Measurements from ENCODE around the gene TENM3.

- TF ChIP-seq, protein P1, sequence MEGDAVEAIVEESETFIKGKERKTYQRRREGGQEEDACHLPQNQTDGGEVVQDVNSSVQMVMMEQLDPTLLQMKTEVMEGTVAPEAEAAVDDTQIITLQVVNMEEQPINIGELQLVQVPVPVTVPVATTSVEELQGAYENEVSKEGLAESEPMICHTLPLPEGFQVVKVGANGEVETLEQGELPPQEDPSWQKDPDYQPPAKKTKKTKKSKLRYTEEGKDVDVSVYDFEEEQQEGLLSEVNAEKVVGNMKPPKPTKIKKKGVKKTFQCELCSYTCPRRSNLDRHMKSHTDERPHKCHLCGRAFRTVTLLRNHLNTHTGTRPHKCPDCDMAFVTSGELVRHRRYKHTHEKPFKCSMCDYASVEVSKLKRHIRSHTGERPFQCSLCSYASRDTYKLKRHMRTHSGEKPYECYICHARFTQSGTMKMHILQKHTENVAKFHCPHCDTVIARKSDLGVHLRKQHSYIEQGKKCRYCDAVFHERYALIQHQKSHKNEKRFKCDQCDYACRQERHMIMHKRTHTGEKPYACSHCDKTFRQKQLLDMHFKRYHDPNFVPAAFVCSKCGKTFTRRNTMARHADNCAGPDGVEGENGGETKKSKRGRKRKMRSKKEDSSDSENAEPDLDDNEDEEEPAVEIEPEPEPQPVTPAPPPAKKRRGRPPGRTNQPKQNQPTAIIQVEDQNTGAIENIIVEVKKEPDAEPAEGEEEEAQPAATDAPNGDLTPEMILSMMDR (conservative IDR thresholded peaks at IDR 0.05) = no peak
- TF ChIP-seq ZFX (IDR thresholded peaks at IDR 0.05) = no peak
These were observed 559.4 kb downstream of the TENM3 start for GRCh38 chr4:182802621-182803020.

Data from C4-2B (cell line).